Right ventricle myocardium superior (tissue), 1 donor: Measurements from ENCODE around the gene PRDM1. TPM values are rescaled to one million over a fixed set of nuclear protein-coding genes. Genes with fewer than 3 reads are reported as not detected.

Experiments
- ATAC-seq: fragments of 200-7000 bp; cut with Tn5 transposase; one replicate; pipeline ENCODE4 v1.9.1; 2020; ENCODE audit warnings: mild to moderate bottlenecking; ENCODE audit not compliant: poor library complexity
- DNase-seq: peaks from one replicate; pipeline ENCODE4 v3.0.0-alpha.2; 2020
- intact Hi-C: fragments of 100-400 bp; cut with DNase I; formaldehyde crosslinking; loops from one replicate; pipeline ENCODE4 v1.11.2; 2022
- long read RNA-seq: library from polyadenylated mRNA; unstranded; transcript quantifications from one replicate; pipeline ENCODE4 v2.0.0, GENCODE V29; 2021
- total RNA-seq: library from RNA; stranded (reverse); fragmentation: NEBNext Ultra II Directional; extraction: Animal tissue kit (Norgen Biotek cat#: 25700); gene quantifications from one replicate; pipeline ENCODE4 v1.2.1, GENCODE V29; 2021
- donor health status: DM: no; HTN: yes; CAD: no; lungs with severe emphysema.

PRDM1 gene
- 1.1 TPM for total RNA-seq
- long read RNA-seq, partial matches to known transcripts, result 0 of 1 reads
- long read RNA-seq, other reads (novel, unspliced or antisense), result 1 of 1 reads

- DNase-seq (peak; percentile 88), ATAC-seq (peak; percentile 75)
- intact Hi-C loops, result loop anchor here (10.0 kb wide), 1 partner anchor 91 kb away; no protein-coding TSS in a partner anchor
Measured at GRCh38 chr6:106085984-106086813, at the start of gene PRDM1. TSS of gene PRDM1 (plus strand) at chr6:106086336. CDS start at chr6:106086554, 218 bp downstream.

GRCh38 chr6:106037060-106037459, 49.1 kb upstream of the PRDM1 start:
- DNase-seq, result no peak
- ATAC-seq, result no peak
- intact Hi-C loops, result no loop called here

GRCh38 chr6:106039897-106040592, 46.1 kb upstream of the PRDM1 start:
- intact Hi-C loops, result no loop called here
- ATAC-seq (no peak), DNase-seq (no peak)

GRCh38 chr6:106044151-106044550, 42.0 kb upstream of the PRDM1 start:
- no peak for ATAC-seq

GRCh38 chr6:106045077-106045476, 41.1 kb upstream of the PRDM1 start:
- ATAC-seq (no peak), DNase-seq (no peak)
- intact Hi-C loops, result no loop called here

More at GRCh38 chr6:106044151-106044550, 42.0 kb upstream of the PRDM1 start:
- intact Hi-C loops, result no loop called here
- no peak for DNase-seq

GRCh38 chr6:106046116-106046853, 39.9 kb upstream of the PRDM1 start:
- ATAC-seq (no peak), DNase-seq (no peak)
- intact Hi-C loops, result no loop called here

- no peak for ATAC-seq
- intact Hi-C loops, result no loop called here
- DNase-seq, result no peak
Measured at GRCh38 chr6:106046854-106047200, 39.3 kb upstream of the PRDM1 start.

- ATAC-seq, result no peak
- DNase-seq, result no peak
- intact Hi-C loops, result no loop called here
Measured at GRCh38 chr6:106048336-106048735, 37.8 kb upstream of the PRDM1 start.

GRCh38 chr6:106050538-106050937, 35.6 kb upstream of the PRDM1 start:
- ATAC-seq (no peak), DNase-seq (no peak)
- intact Hi-C loops, result no loop called here

GRCh38 chr6:106051226-106051625, 34.9 kb upstream of the PRDM1 start:
- intact Hi-C loops, result no loop called here
- ATAC-seq (no peak), DNase-seq (no peak)

GRCh38 chr6:106053484-106054205, 32.5 kb upstream of the PRDM1 start:
- ATAC-seq, result no peak
- intact Hi-C loops, result no loop called here
- DNase-seq, result no peak

- intact Hi-C loops, result no loop called here
- no peak for ATAC-seq
Measured at GRCh38 chr6:106055489-106055888, 30.6 kb upstream of the PRDM1 start.

GRCh38 chr6:106056060-106056745, 29.9 kb upstream of the PRDM1 start:
- no peak for DNase-seq
- intact Hi-C loops, result no loop called here
- no peak for ATAC-seq

More at GRCh38 chr6:106055489-106055888, 30.6 kb upstream of the PRDM1 start:
- no peak for DNase-seq

GRCh38 chr6:106056746-106057390, 29.3 kb upstream of the PRDM1 start:
- DNase-seq (no peak), ATAC-seq (no peak)
- intact Hi-C loops, result no loop called here

- DNase-seq, result no peak
- ATAC-seq, result no peak
- intact Hi-C loops, result no loop called here
Measured at GRCh38 chr6:106059331-106059730, 26.8 kb upstream of the PRDM1 start.

- DNase-seq (no peak), ATAC-seq (no peak)
- intact Hi-C loops, result no loop called here
Measured at GRCh38 chr6:106060167-106060566, 26.0 kb upstream of the PRDM1 start.

- intact Hi-C loops, result no loop called here
- DNase-seq (no peak), ATAC-seq (no peak)
Measured at GRCh38 chr6:106063448-106063850, 22.7 kb upstream of the PRDM1 start.

- DNase-seq (no peak), ATAC-seq (peak; percentile 90)
- intact Hi-C loops, result no loop called here
Measured at GRCh38 chr6:106064142-106064541, 22.0 kb upstream of the PRDM1 start.
